GM19328 (cell line): ENCODE data around the gene TRIP13.
"Not testable (repeated sequence)": the region's sequence is repeated elsewhere in the genome, so short reads cannot be mapped to it uniquely, and the experiment has no call there.

Experiments
- ATAC-seq: cut with Tn5 transposase; IDR thresholded peaks from one replicate; pipeline ENCODE4 v1.9.1; 2021; ENCODE audit warnings: mild to moderate bottlenecking, moderate library complexity; ENCODE audit not compliant: unreplicated experiment

TRIP13 gene

GRCh38 chr5:871596-872298 lies 20.9 kb upstream of the TRIP13 start:
- no peak for ATAC-seq

DNA sequence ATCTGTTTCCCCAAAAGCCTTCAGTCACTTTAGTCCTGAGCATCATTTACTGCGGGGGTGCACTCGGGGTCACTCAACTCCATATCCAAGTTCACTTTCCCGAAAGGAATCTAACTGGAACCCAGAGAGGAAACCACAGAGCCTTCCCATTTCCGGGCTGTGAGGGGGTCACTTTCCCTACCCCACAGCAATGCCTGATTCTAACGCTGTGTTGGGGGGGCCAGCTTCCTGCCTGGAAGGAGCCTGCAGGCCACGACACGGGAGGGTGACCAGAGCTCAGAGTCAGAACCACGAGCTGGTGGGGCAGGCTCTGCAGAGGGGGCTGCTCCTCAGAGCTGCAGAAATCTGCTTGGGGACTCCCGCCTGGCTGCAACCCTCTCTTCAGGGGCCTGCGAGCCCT lies 20.4 kb upstream of the TRIP13 start:
- ATAC-seq, result no peak

DNA sequence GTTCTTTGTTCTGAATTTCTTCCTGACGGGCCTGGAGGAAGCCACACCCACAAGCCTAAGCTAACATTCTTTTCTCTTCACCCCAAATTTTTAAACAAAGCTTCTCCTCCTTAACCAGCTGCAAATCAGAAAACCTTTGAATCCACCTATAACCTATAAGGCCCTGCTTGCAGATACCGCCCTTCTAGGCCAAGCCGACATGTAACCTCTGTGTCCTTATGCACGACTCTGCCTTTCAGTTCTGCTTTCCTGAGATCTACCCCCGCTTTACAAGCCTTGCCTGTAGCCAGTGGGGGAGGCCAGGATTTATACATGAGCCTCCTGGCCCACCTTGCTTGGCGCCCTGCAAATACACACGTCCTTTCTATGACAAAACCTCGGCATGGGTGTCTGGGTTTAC lies 19.4 kb upstream of the TRIP13 start:
- peak; percentile 72 for ATAC-seq

GRCh38 chr5:875931-876330 lies 16.8 kb upstream of the TRIP13 start:
- ATAC-seq, result no peak

DNA sequence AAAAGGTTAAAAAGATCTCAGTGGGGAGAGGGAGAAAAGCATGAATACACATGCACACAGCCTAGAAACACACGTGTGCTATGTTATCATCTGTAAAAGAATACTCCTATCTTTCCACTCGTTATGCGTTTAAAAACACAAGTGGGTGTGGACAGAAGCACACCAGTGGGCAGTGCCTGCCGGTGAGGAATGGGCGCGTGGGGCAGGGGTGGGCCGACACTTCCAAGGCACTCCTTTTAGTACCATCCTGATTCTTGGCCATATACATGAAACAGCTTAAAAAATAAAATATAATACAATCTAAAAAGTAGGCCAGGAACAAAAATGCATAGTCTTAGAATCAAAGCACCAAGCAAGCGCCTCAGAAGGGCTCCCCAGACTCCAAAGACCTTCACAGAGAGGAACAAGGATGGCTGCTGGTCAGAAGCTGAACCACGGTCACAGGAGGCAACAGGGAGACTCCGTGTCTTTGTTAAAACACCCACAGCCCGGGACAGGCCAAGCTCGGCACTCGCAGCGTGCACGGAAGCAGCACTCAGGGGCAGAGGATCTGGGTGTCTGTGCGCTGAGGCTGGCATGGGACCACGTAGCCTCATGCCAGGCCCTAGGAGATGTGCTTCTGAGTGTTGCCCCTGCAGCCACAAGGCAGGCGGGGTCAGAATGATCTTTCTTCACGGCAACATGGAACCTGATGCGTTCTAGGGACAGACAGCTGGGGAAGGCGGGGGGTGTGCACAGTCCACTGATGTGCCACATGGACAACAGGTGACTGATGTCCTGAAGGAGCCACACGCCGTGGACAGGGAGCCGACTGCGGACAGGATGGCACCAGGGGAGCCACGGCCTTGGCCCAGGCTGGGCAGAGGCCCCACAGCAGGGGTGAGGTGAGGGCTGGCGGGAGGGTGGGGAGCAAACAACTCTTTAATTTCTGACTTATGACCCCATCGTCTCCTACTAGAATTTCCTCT lies 16.0 kb upstream of the TRIP13 start:
- ATAC-seq, result no peak

GRCh38 chr5:878125-878524 lies 14.6 kb upstream of the TRIP13 start:
- ATAC-seq, result no peak

- ATAC-seq, result not testable (repeated sequence)
These were observed 14.0 kb upstream of the TRIP13 start for GRCh38 chr5:878677-879076.

GRCh38 chr5:880816-881550 lies 11.7 kb upstream of the TRIP13 start:
- ATAC-seq, result no peak

DNA sequence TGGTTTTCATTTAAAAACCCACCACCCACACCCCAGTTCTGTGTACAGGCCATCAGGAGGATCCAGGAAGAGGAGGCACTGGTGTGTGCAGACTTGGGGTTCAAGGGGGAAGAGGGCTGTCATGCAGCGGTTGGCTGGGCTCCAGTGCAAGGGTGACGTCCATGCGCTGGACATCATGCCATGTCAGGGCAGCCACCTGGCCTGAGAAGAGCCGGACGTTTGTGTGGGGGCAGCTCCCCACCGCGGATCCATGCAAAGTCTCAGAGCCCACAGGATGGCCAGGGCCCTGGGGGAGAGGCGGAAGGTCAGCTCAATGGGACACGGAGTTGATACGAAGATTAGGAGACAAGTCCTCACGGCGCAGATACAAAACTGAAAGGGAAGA lies 11.1 kb upstream of the TRIP13 start:
- no peak for ATAC-seq

GRCh38 chr5:882253-883183 lies 10.2 kb upstream of the TRIP13 start:
- no peak for ATAC-seq

DNA sequence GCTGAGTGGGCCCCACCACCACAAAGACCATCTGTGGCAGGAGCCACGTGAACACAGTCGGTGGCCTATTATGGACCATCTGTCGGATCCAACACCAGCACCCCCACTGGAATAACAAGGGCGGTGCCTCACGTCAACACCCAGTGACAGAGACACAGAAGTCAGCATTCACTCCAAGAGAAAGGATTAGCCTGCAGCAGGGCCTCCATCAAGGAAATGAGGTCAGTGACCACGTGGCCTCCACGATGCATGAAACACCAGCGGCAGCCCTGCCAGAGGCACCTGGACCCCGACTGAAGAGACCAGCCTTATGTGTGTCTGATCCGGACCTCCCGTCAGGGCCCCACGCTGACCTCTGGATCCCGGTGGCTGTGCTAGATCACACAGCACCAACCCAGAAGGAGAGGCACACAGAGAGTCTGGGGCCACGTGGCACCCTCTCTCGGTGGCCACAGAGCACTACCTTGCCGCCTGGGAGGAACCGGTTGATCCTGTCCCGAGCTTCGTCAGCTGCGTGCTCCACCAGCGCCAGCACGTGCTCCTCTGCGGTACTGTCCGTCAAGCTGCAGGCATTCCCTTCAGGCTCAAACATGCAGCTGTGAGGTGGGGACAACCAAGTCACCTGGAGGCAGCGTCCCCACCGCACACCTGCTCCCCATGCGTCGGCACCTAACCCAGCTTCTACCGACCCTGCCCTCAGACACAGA lies 9.1 kb upstream of the TRIP13 start:
- no peak for ATAC-seq

- ATAC-seq, result no peak
These were observed 8.1 kb upstream of the TRIP13 start for GRCh38 chr5:884345-885126.

GRCh38 chr5:885127-885442 lies 7.6 kb upstream of the TRIP13 start:
- ATAC-seq, result no peak

DNA sequence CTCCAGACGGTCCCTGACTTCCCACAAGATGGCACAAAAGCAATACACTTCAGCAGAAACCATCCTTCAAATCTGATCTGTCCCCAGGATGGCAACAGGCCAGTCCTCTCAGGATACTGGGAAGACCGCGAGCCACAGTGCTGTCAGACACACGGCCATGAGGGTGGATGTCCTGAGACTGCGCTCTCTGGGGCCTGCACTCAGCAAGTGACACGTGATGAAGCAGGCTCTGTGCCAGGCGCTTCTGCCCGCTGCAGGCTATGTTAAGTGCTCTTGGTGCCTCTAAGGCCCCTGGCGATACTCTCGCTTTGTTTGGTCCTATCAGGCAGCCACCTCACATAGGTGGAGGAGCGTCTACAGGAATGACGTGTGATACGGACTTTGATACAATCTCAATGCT lies 7.2 kb upstream of the TRIP13 start:
- ATAC-seq, result no peak

- ATAC-seq, result no peak
These were observed 6.6 kb upstream of the TRIP13 start for GRCh38 chr5:886036-886435.

GRCh38 chr5:886716-887325 lies 5.9 kb upstream of the TRIP13 start:
- no peak for ATAC-seq

- no peak for ATAC-seq
These were observed 4.6 kb upstream of the TRIP13 start for GRCh38 chr5:887947-888637.

DNA sequence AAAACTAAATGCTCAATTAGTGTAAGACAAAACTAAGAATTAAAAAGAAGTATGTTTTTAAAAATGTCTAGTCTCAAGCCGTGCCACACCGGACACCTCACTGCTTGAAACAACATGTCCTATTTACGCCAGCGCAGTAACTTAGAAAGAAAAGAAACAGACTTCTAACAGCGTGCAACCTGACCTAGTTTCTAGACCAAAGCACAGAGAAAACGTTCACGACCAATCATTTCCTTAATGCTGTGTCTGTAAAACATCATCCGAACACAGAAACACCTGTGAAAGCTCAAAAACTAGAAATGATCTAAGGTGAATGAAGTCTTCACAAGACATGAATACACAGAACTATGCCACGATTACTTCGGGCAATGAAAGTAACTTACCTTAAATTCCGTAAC lies 4.0 kb upstream of the TRIP13 start:
- ATAC-seq, result no peak
